HCT116 (cell line): ENCODE results near the gene ZBTB7C.

Experiments used
- RAD21 ChIP-seq: IDR thresholded peaks from 2 replicates; pipeline ENCODE4 v1.6.1; 2012; ENCODE audit warnings: low read depth, mild to moderate bottlenecking
- SRF ChIP-seq: IDR thresholded peaks from 2 replicates; pipeline ENCODE4 v1.6.1; 2012; ENCODE audit warnings: low read depth
- ZNF274 ChIP-seq: fragments of 200-500 bp; sonication (Bioruptor generic); IDR thresholded peaks from 2 replicates; pipeline ENCODE4 v1.6.1; 2014; ENCODE audit warnings: mild to moderate bottlenecking, low read depth, low read length, inconsistent platforms
- TF ChIP-seq, protein P1 (sequence below): IDR thresholded peaks from 2 replicates; pipeline ENCODE4 v1.6.1; 2011; ENCODE audit warnings: mild to moderate bottlenecking, low read length, moderate library complexity; ENCODE audit not compliant: insufficient replicate concordance; ENCODE audit errors: extremely low read depth
- TF ChIP-seq, protein P2 (sequence below), 3 experiments: fragments of 200-600 bp in 1 of 3; sonication (generic) in 1 of 3; IDR thresholded peaks in 2 of 3; conservative IDR thresholded peaks in 1 of 3; 2 replicates each; pipeline ENCODE4 v1.5.1; 2012 to 2017; ENCODE audit warnings: low read depth in 2 of 3, low read length in 2 of 3, antibody characterized with exemption in 1 of 3, borderline replicate concordance in 1 of 3, control low read depth in 1 of 3, mild to moderate bottlenecking in 1 of 3, mixed read lengths in 1 of 3, mixed run types in 1 of 3, moderate library complexity in 1 of 3; ENCODE audit not compliant: insufficient read depth in 1 of 3

DNA sequence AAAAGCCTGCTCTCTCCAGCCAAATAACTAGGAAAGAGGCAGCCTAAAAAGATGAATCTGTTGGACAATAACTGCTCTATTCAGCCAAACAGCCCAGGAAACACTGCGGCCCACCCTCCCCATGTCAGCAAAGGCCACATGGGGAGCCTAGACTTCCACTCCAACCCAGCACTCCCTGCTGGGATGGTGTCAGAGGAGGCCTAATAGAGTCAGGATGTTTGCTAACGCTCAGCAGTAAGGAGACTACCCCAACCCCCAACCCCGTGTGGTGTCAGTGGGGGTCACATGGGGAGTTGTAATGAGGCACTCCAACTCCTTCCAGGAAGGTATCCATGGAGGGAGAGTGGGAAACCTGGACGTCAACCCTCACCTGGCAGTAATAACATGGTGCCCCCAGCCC, 41.6 kb downstream of the ZBTB7C start:
- TF ChIP-seq, protein P1, sequence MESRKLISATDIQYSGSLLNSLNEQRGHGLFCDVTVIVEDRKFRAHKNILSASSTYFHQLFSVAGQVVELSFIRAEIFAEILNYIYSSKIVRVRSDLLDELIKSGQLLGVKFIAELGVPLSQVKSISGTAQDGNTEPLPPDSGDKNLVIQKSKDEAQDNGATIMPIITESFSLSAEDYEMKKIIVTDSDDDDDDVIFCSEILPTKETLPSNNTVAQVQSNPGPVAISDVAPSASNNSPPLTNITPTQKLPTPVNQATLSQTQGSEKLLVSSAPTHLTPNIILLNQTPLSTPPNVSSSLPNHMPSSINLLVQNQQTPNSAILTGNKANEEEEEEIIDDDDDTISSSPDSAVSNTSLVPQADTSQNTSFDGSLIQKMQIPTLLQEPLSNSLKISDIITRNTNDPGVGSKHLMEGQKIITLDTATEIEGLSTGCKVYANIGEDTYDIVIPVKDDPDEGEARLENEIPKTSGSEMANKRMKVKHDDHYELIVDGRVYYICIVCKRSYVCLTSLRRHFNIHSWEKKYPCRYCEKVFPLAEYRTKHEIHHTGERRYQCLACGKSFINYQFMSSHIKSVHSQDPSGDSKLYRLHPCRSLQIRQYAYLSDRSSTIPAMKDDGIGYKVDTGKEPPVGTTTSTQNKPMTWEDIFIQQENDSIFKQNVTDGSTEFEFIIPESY: no peak
- TF ChIP-seq ZNF274: no peak
- no peak for TF ChIP-seq SRF
- TF ChIP-seq, protein P2, sequence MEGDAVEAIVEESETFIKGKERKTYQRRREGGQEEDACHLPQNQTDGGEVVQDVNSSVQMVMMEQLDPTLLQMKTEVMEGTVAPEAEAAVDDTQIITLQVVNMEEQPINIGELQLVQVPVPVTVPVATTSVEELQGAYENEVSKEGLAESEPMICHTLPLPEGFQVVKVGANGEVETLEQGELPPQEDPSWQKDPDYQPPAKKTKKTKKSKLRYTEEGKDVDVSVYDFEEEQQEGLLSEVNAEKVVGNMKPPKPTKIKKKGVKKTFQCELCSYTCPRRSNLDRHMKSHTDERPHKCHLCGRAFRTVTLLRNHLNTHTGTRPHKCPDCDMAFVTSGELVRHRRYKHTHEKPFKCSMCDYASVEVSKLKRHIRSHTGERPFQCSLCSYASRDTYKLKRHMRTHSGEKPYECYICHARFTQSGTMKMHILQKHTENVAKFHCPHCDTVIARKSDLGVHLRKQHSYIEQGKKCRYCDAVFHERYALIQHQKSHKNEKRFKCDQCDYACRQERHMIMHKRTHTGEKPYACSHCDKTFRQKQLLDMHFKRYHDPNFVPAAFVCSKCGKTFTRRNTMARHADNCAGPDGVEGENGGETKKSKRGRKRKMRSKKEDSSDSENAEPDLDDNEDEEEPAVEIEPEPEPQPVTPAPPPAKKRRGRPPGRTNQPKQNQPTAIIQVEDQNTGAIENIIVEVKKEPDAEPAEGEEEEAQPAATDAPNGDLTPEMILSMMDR (IDR thresholded peaks at IDR 0.05 in 2 of 3, conservative IDR thresholded peaks at IDR 0.05 in 1 of 3; ENCODE audit: borderline replicate concordance in 1 of 3, insufficient read depth in 1 of 3, low read depth in 2 of 3, low read length in 2 of 3): no peak
- no peak for TF ChIP-seq RAD21
